GM19438 (cell line): ENCODE results near the gene CHIC2.

Experiments
- ATAC-seq: cut with Tn5 transposase; IDR thresholded peaks from one replicate; pipeline ENCODE4 v1.9.1; 2021; ENCODE audit warnings: low read depth; ENCODE audit not compliant: unreplicated experiment

Gene CHIC2

GRCh38 chr4:54093324-54094240 is 29.2 kb upstream of the CHIC2 start:
- ATAC-seq, result no peak

GRCh38 chr4:54092405-54093323 is 28.3 kb upstream of the CHIC2 start:
- ATAC-seq, result no peak

GRCh38 chr4:54091637-54092404 is 27.4 kb upstream of the CHIC2 start:
- ATAC-seq, result peak; percentile 77

GRCh38 chr4:54090804-54091623 is 26.6 kb upstream of the CHIC2 start:
- ATAC-seq, result no peak

GRCh38 chr4:54090404-54090803 is 26.0 kb upstream of the CHIC2 start:
- no peak for ATAC-seq

- no peak for ATAC-seq
These were observed 25.5 kb upstream of the CHIC2 start for GRCh38 chr4:54089875-54090274.

GRCh38 chr4:54085284-54085683 is 20.9 kb upstream of the CHIC2 start:
- ATAC-seq, result no peak

- no peak for ATAC-seq
These were observed 17.8 kb upstream of the CHIC2 start for GRCh38 chr4:54082168-54082567.

- ATAC-seq, result no peak
These were observed 13.4 kb upstream of the CHIC2 start for GRCh38 chr4:54077812-54078211.

- ATAC-seq, result no peak
These were observed 12.3 kb upstream of the CHIC2 start for GRCh38 chr4:54076673-54077072.

GRCh38 chr4:54074381-54074780 is 10.0 kb upstream of the CHIC2 start:
- no peak for ATAC-seq

- no peak for ATAC-seq
These were observed 9.0 kb upstream of the CHIC2 start for GRCh38 chr4:54073271-54073880.

GRCh38 chr4:54067166-54067565 is 2.8 kb upstream of the CHIC2 start:
- no peak for ATAC-seq

GRCh38 chr4:54066718-54067129 is 2.3 kb upstream of the CHIC2 start:
- no peak for ATAC-seq

- no peak for ATAC-seq
These were observed 1.6 kb upstream of the CHIC2 start for GRCh38 chr4:54066088-54066415.

- ATAC-seq, result no peak
These were observed 1.1 kb upstream of the CHIC2 start for GRCh38 chr4:54065282-54066087.

- peak; percentile 31 for ATAC-seq
These were observed 578 bp downstream of the CHIC2 start for GRCh38 chr4:54063737-54064316.

- ATAC-seq, result no peak
These were observed 1.2 kb downstream of the CHIC2 start for GRCh38 chr4:54063229-54063628.
